ACC112 (cell line): Measurements from ENCODE around the gene RNF182.
"Not testable (repeated sequence)": the region's sequence is repeated elsewhere in the genome, so short reads cannot be mapped to it uniquely, and the experiment has no call there.

Source experiments
- H2AFZ ChIP-seq: fragments of 200-600 bp; sonication (generic); one replicate; pipeline ENCODE4 v1.6.0; 2017; ENCODE audit warnings: antibody characterized with exemption, low read length; ENCODE audit not compliant: unreplicated experiment
- H3K27ac ChIP-seq: fragments of 200-600 bp; sonication (generic); 2 replicates; pipeline ENCODE4 v1.5.1; 2014; ENCODE audit warnings: low read depth, mild to moderate bottlenecking, antibody characterized with exemption, low read length, moderate library complexity
- H3K27me3 ChIP-seq: fragments of 200-600 bp; sonication (generic); 2 replicates; pipeline ENCODE4 v1.6.1; 2014; ENCODE audit warnings: mild to moderate bottlenecking, antibody characterized with exemption, low read length, moderate library complexity, mixed read lengths; ENCODE audit not compliant: insufficient read depth
- H3K36me3 ChIP-seq: fragments of 200-600 bp; sonication (generic); 2 replicates; pipeline ENCODE4 v1.6.1; 2016; ENCODE audit warnings: mild to moderate bottlenecking, antibody characterized with exemption, low read length, moderate library complexity, mixed read lengths; ENCODE audit not compliant: insufficient read depth
- H3K4me1 ChIP-seq: fragments of 200-600 bp; sonication (generic); one replicate; pipeline ENCODE4 v1.6.1; 2016; ENCODE audit warnings: low read length, mixed read lengths; ENCODE audit not compliant: insufficient read depth, unreplicated experiment, control insufficient read depth
- H3K4me3 ChIP-seq: fragments of 200-600 bp; sonication (generic); 2 replicates; pipeline ENCODE4 v1.5.1; 2014; ENCODE audit warnings: mild to moderate bottlenecking, low read depth, low read length
- H3K79me2 ChIP-seq: fragments of 200-600 bp; sonication (generic); one replicate; pipeline ENCODE4 v1.6.0; 2016; ENCODE audit warnings: low read length; ENCODE audit not compliant: control insufficient read depth, unreplicated experiment, insufficient read depth

Gene RNF182

GRCh38 chr6:13953061-13953705 is 28.4 kb downstream of the RNF182 start:
- Histone ChIP-seq H3K27ac (no peak overlapping the region), H3K79me2 (peaks cover 3% of the 10 kb centered on the region), H3K27me3 (no peaks in the 10 kb centered on the region), H3K4me3 (no peak overlapping the region), H3K4me1 (peaks cover 12% of the 10 kb centered on the region), H3K36me3 (no peaks in the 10 kb centered on the region), H2AFZ (no peak overlapping the region)

GRCh38 chr6:13965582-13966127 is 40.9 kb downstream of the RNF182 start:
- Histone ChIP-seq H3K36me3 (no peaks in the 10 kb centered on the region; the same call in 1 of the 2 replicates), H3K27ac (no peak overlapping the region), H3K79me2 (no peaks in the 10 kb centered on the region), H2AFZ (no peak overlapping the region), H3K27me3 (no peaks in the 10 kb centered on the region), H3K4me3 (no peak overlapping the region), H3K4me1 (no peaks in the 10 kb centered on the region)

- H3K27ac ChIP-seq, result no peak overlapping the region
- H3K4me1 ChIP-seq, result no peaks in the 10 kb centered on the region
- H3K27me3 ChIP-seq, result no peaks in the 10 kb centered on the region
- no peak overlapping the region for H3K4me3 ChIP-seq
- no peaks in the 10 kb centered on the region; the same call in 1 of the 2 replicates for H3K36me3 ChIP-seq
- no peaks in the 10 kb centered on the region for H3K79me2 ChIP-seq
- H2AFZ ChIP-seq, result no peak overlapping the region
Observed at GRCh38 chr6:13971303-13971702, 46.6 kb downstream of the RNF182 start.

- H3K4me3 ChIP-seq, H3K79me2 ChIP-seq, H2AFZ ChIP-seq, H3K4me1 ChIP-seq, H3K27ac ChIP-seq, H3K36me3 ChIP-seq, H3K27me3 ChIP-seq: not testable (repeated sequence)
Observed at GRCh38 chr6:13972602-13973001, 47.9 kb downstream of the RNF182 start.

- not testable (repeated sequence) for H3K27ac ChIP-seq, H3K79me2 ChIP-seq, H3K27me3 ChIP-seq, H2AFZ ChIP-seq, H3K36me3 ChIP-seq, H3K4me3 ChIP-seq, H3K4me1 ChIP-seq
Observed at GRCh38 chr6:13973422-13973821, 48.7 kb downstream of the RNF182 start.

GRCh38 chr6:13978102-13978640 is 53.4 kb downstream of the RNF182 start:
- peaks cover 7% of the 10 kb centered on the region; the same call in 1 of the 2 replicates for H3K36me3 ChIP-seq
- H3K79me2 ChIP-seq, result no peaks in the 10 kb centered on the region
- no peaks in the 10 kb centered on the region for H3K27me3 ChIP-seq
- H3K4me1 ChIP-seq, result no peaks in the 10 kb centered on the region
- H3K27ac ChIP-seq, result no peak overlapping the region
- H2AFZ ChIP-seq, result no peak overlapping the region
- H3K4me3 ChIP-seq, result no peak overlapping the region

GRCh38 chr6:13978787-13979186 is 54.0 kb downstream of the RNF182 start:
- H3K79me2 ChIP-seq, result no peaks in the 10 kb centered on the region
- H3K4me3 ChIP-seq, result no peak overlapping the region
- no peak overlapping the region for H2AFZ ChIP-seq
- no peaks in the 10 kb centered on the region for H3K4me1 ChIP-seq
- peaks cover 7% of the 10 kb centered on the region; the same call in 1 of the 2 replicates for H3K36me3 ChIP-seq
- no peaks in the 10 kb centered on the region for H3K27me3 ChIP-seq
- H3K27ac ChIP-seq, result no peak overlapping the region

GRCh38 chr6:13979284-13980171 is 54.8 kb downstream of the RNF182 start:
- Histone ChIP-seq H2AFZ (no peak overlapping the region), H3K4me3 (no peak overlapping the region), H3K36me3 (peaks cover 7% of the 10 kb centered on the region; the same call in 1 of the 2 replicates), H3K27ac (no peak overlapping the region), H3K4me1 (peaks cover 7% of the 10 kb centered on the region), H3K27me3 (no peaks in the 10 kb centered on the region), H3K79me2 (no peaks in the 10 kb centered on the region)

GRCh38 chr6:13980534-13980933 is 55.8 kb downstream of the RNF182 start:
- H3K27me3 ChIP-seq, result no peaks in the 10 kb centered on the region
- H3K4me1 ChIP-seq, result peaks cover 15% of the 10 kb centered on the region
- no peak overlapping the region for H2AFZ ChIP-seq
- no peak overlapping the region for H3K27ac ChIP-seq
- no peaks in the 10 kb centered on the region for H3K79me2 ChIP-seq
- H3K36me3 ChIP-seq, result peaks cover 7% of the 10 kb centered on the region; the same call in 1 of the 2 replicates
- H3K4me3 ChIP-seq, result no peak overlapping the region

GRCh38 chr6:13985663-13986325 is 61.0 kb downstream of the RNF182 start:
- no peaks in the 10 kb centered on the region for H3K27me3 ChIP-seq
- no peak overlapping the region for H3K27ac ChIP-seq
- no peaks in the 10 kb centered on the region for H3K36me3 ChIP-seq
- H3K79me2 ChIP-seq, result no peaks in the 10 kb centered on the region
- H2AFZ ChIP-seq, result no peak overlapping the region
- no peak overlapping the region for H3K4me3 ChIP-seq
- peaks cover 31% of the 10 kb centered on the region for H3K4me1 ChIP-seq
